H9 (cell line): ENCODE results near the gene SRC. TPM values are rescaled to one million over a fixed set of nuclear protein-coding genes. Genes with fewer than 3 reads are reported as not detected.
A peak's percentile ranks its signal among the peaks of the same experiment; 100 is the strongest.

ENCODE experiments used
- DNase-seq: peaks from one replicate; pipeline ENCODE4 v3.0.0-alpha.2; 2017
- H2AFZ ChIP-seq: one replicate; pipeline ENCODE4 v1.6.1; 2013; ENCODE audit warnings: mild to moderate bottlenecking, low read length, control low read depth, moderate library complexity
- H2AK5ac ChIP-seq: 2 replicates; pipeline ENCODE4 v1.6.1; 2013; ENCODE audit warnings: low read length, control low read depth, mixed read lengths; ENCODE audit not compliant: insufficient read length
- H2BK120ac ChIP-seq: one replicate; pipeline ENCODE4 v1.6.1; 2013; ENCODE audit warnings: low read depth, mild to moderate bottlenecking, low read length, control low read depth, inconsistent platforms; ENCODE audit not compliant: poor library complexity, severe bottlenecking
- H2BK12ac ChIP-seq: 2 replicates; pipeline ENCODE4 v1.6.1; 2013; ENCODE audit warnings: low read length, control low read depth, mixed read lengths, low read depth; ENCODE audit not compliant: insufficient read length
- H2BK15ac ChIP-seq: 2 replicates; pipeline ENCODE4 v1.6.1; 2013; ENCODE audit warnings: low read depth, low read length, control low read depth
- H2BK20ac ChIP-seq: one replicate; pipeline ENCODE4 v1.6.1; 2013; ENCODE audit warnings: low read depth, mild to moderate bottlenecking, low read length, control low read depth, inconsistent platforms; ENCODE audit not compliant: poor library complexity, severe bottlenecking
- H2BK5ac ChIP-seq: 2 replicates; pipeline ENCODE4 v1.6.1; 2013; ENCODE audit warnings: low read length, control low read depth, mixed read lengths; ENCODE audit not compliant: insufficient read length
- H3K14ac ChIP-seq: 2 replicates; pipeline ENCODE4 v1.6.1; 2013; ENCODE audit warnings: low read length, control low read depth; ENCODE audit not compliant: insufficient read depth
- H3K18ac ChIP-seq: 2 replicates; pipeline ENCODE4 v1.6.1; 2013; ENCODE audit warnings: low read depth, mild to moderate bottlenecking, mixed read lengths, low read length, control low read depth; ENCODE audit not compliant: insufficient read length
- H3K23ac ChIP-seq: 2 replicates; pipeline ENCODE4 v1.6.1; 2013; ENCODE audit warnings: low read length, control low read depth, mixed read lengths, low read depth; ENCODE audit not compliant: insufficient read length
- H3K23me2 ChIP-seq: 2 replicates; pipeline ENCODE4 v1.6.1; 2013; ENCODE audit warnings: low read depth, mild to moderate bottlenecking, mixed read lengths, low read length, control low read depth; ENCODE audit not compliant: insufficient read length, poor library complexity, severe bottlenecking
- H3K27ac ChIP-seq: 2 replicates; pipeline ENCODE4 v1.5.1; 2013; ENCODE audit warnings: low read length, control low read depth, mixed read lengths, low read depth; ENCODE audit not compliant: insufficient read length
- H3K27me3 ChIP-seq: 2 replicates; pipeline ENCODE4 v1.6.1; 2013; ENCODE audit warnings: low read length, control low read depth, inconsistent platforms; ENCODE audit not compliant: insufficient read depth
- H3K4ac ChIP-seq: 2 replicates; pipeline ENCODE4 v1.6.1; 2013; ENCODE audit warnings: low read depth, mild to moderate bottlenecking, control low read depth, inconsistent platforms, low read length, moderate library complexity
- H3K4me1 ChIP-seq: 2 replicates; pipeline ENCODE4 v1.6.1; 2013; ENCODE audit warnings: low read length, control low read depth, inconsistent platforms; ENCODE audit not compliant: insufficient read depth
- H3K4me2 ChIP-seq: 2 replicates; pipeline ENCODE4 v1.6.1; 2013; ENCODE audit warnings: low read length, control low read depth, mixed read lengths; ENCODE audit not compliant: insufficient read length, insufficient read depth
- H3K56ac ChIP-seq: 2 replicates; pipeline ENCODE4 v1.6.1; 2013; ENCODE audit warnings: low read depth, mild to moderate bottlenecking, mixed read lengths, low read length, control low read depth; ENCODE audit not compliant: insufficient read length
- H3K79me1 ChIP-seq: 2 replicates; pipeline ENCODE4 v1.6.1; 2013; ENCODE audit warnings: low read depth, mild to moderate bottlenecking, moderate library complexity, low read length, control low read depth, inconsistent platforms; ENCODE audit not compliant: insufficient read depth, poor library complexity, severe bottlenecking
- H3K79me2 ChIP-seq: 2 replicates; pipeline ENCODE4 v1.6.1; 2013; ENCODE audit warnings: low read length, control low read depth, inconsistent platforms; ENCODE audit not compliant: insufficient read depth
- H3K9ac ChIP-seq: 2 replicates; pipeline ENCODE4 v1.6.1; 2013; ENCODE audit warnings: low read length, control low read depth, mixed read lengths; ENCODE audit not compliant: insufficient read length; ENCODE audit errors: extremely low read depth
- H3K9me3 ChIP-seq: one replicate; pipeline ENCODE4 v1.6.1; 2013; ENCODE audit warnings: low read depth, low read length, inconsistent platforms; ENCODE audit not compliant: control insufficient read depth
- H3T11ph ChIP-seq: one replicate; pipeline ENCODE4 v1.6.1; 2013; ENCODE audit warnings: mild to moderate bottlenecking, low read length, control low read depth, inconsistent platforms
- H4K20me1 ChIP-seq: one replicate; pipeline ENCODE4 v1.6.1; 2013; ENCODE audit not compliant: control insufficient read depth, insufficient read length, insufficient read depth
- H4K5ac ChIP-seq: 2 replicates; pipeline ENCODE4 v1.6.1; 2013; ENCODE audit warnings: low read depth, mild to moderate bottlenecking, mixed read lengths, low read length, control low read depth; ENCODE audit not compliant: insufficient read length
- H4K8ac ChIP-seq: replicated peaks from 2 replicates; pipeline ENCODE4 v1.6.1; 2013; ENCODE audit warnings: low read length, control low read depth, mixed read lengths, low read depth; ENCODE audit not compliant: insufficient read length
- H4K91ac ChIP-seq: 2 replicates; pipeline ENCODE4 v1.6.1; 2013; ENCODE audit warnings: low read depth, mild to moderate bottlenecking, moderate library complexity, mixed read lengths, low read length, control low read depth; ENCODE audit not compliant: insufficient read length
- H3K27ac Mint-ChIP-seq, 3 experiments: 2 replicates in 2 of 3; 3 replicates in 1 of 3; pipeline ENCODE4 v1.8.0; 2020 to 2021; ENCODE audit warnings: mixed read lengths in 3 of 3, mild to moderate bottlenecking in 1 of 3, moderate library complexity in 1 of 3
- H3K27me3 Mint-ChIP-seq: 2 replicates; pipeline ENCODE4 v1.8.0; 2021; ENCODE audit warnings: low read depth, mild to moderate bottlenecking, moderate library complexity, mixed read lengths
- H3K36me3 Mint-ChIP-seq, 3 experiments: 2 replicates in 2 of 3; 3 replicates in 1 of 3; pipeline ENCODE4 v1.8.0; 2020 to 2021; ENCODE audit warnings: low read depth in 3 of 3, mixed read lengths in 3 of 3; ENCODE audit not compliant: insufficient read depth in 1 of 3
- H3K4me1 Mint-ChIP-seq, 2 experiments: 2 replicates each; pipeline ENCODE4 v1.8.0; 2020; ENCODE audit warnings: mixed read lengths in 2 of 2
- H3K4me3 Mint-ChIP-seq, 2 experiments: 2 replicates in 1 of 2; 3 replicates in 1 of 2; pipeline ENCODE4 v1.8.0; 2020 to 2021; ENCODE audit warnings: mild to moderate bottlenecking in 2 of 2, mixed read lengths in 2 of 2, moderate library complexity in 1 of 2
- H3K9me3 Mint-ChIP-seq, 2 experiments: 2 replicates in 1 of 2; 3 replicates in 1 of 2; pipeline ENCODE4 v1.8.0; 2020; ENCODE audit warnings: mild to moderate bottlenecking in 2 of 2, mixed read lengths in 2 of 2, moderate library complexity in 1 of 2
- CTCF ChIP-seq: fragments of 200-600 bp; sonication (generic); conservative IDR thresholded peaks from 3 replicates; pipeline ENCODE4 v1.8.0; 2021; ENCODE audit warnings: antibody characterized with exemption, mild to moderate bottlenecking
- WGBS: extraction: QIAGEN DNeasy Blood & Tissue Kit; methylation state at CpG from one replicate; pipeline ENCODE4 v1.1.7; 2013; ENCODE audit warnings: missing lambda C conversion rate, low lambda C conversion rate, mixed read lengths; ENCODE audit not compliant: insufficient read length; ENCODE audit errors: extremely low coverage; 5-methylcytosine and 5-hydroxymethylcytosine counted together
- total RNA-seq: library from RNA; stranded (reverse); gene quantifications from 2 replicates; pipeline ENCODE4 v1.2.1, GENCODE V29; 2021

Gene SRC
- total RNA-seq, 1 experiment from 2014 or later = 44.5 TPM

- WGBS = no CpG with 5 or more reads among the region's 9 CpGs
- no peak overlapping the region for H2AK5ac ChIP-seq
Observed at GRCh38 chr20:37333130-37333847, 12.7 kb upstream of the SRC start.

More at GRCh38 chr20:37333130-37333847, 12.7 kb upstream of the SRC start:
- Histone ChIP-seq H3K79me2 (no peaks in the 10 kb centered on the region), H2BK20ac (no peak overlapping the region), H3K27ac (no peak overlapping the region), H3K14ac (no peak overlapping the region; the same call in 1 of the 2 replicates), H2BK5ac (no peak overlapping the region), H2BK120ac (no peak overlapping the region), H3K23ac (no peak overlapping the region), H3K23me2 (no peaks in the 10 kb centered on the region), H2AFZ (no peak overlapping the region), H2BK12ac (no peak overlapping the region), H3K4ac (no peak overlapping the region), H3K4me1 (no peaks in the 10 kb centered on the region), H3K9me3 (no peaks in the 10 kb centered on the region), H3K4me2 (no peak overlapping the region), H3K27me3 (no peaks in the 10 kb centered on the region; the same call in none of the 2 replicates), H3K56ac (no peak overlapping the region), H3K18ac (no peak overlapping the region), H4K20me1 (no peaks in the 10 kb centered on the region), H4K5ac (no peak overlapping the region), H4K91ac (no peak overlapping the region), H3K79me1 (no peaks in the 10 kb centered on the region), H2BK15ac (no peak overlapping the region), H4K8ac (peak overlapping the region; percentile 80), H3T11ph (no peak overlapping the region), H3K9ac (no peak overlapping the region)
- Mint-ChIP-seq H3K4me1 (peaks cover 17 to 26% of the 10 kb centered on the region in 2 experiments), H3K27me3 (no peaks in the 10 kb centered on the region), H3K36me3 (no peaks in the 10 kb centered on the region; a peak in 1 of 7 replicates), H3K9me3 (no peaks in the 10 kb centered on the region), H3K27ac (no peak overlapping the region), H3K4me3 (no peak overlapping the region)
- no peak for DNase-seq
- no peak for TF ChIP-seq CTCF
